MM.1S (cell line): ENCODE measurements around the gene NID2.

ENCODE experiments used
- DNase-seq: peaks from one replicate; pipeline ENCODE4 v3.0.0-alpha.2; 2015
- H2AFZ ChIP-seq: fragments of 300-600 bp; sonication (generic); 2 replicates; pipeline ENCODE4 v1.6.0; 2016; ENCODE audit warnings: antibody characterized with exemption, low read length
- H3F3A ChIP-seq: fragments of 300-600 bp; sonication (generic); 2 replicates; pipeline ENCODE4 v1.6.1; 2016; ENCODE audit warnings: mild to moderate bottlenecking, antibody characterized with exemption, low read length, moderate library complexity, mixed read lengths; ENCODE audit not compliant: insufficient read depth
- H3K27ac ChIP-seq: fragments of 300-600 bp; sonication (generic); 2 replicates; pipeline ENCODE4 v1.5.1; 2016; ENCODE audit warnings: mild to moderate bottlenecking, low read length
- H3K27me3 ChIP-seq: fragments of 300-600 bp; sonication (generic); replicated peaks from 2 replicates; pipeline ENCODE4 v1.6.0; 2016; ENCODE audit warnings: low read length; ENCODE audit not compliant: insufficient read depth
- H3K36me3 ChIP-seq: fragments of 300-600 bp; sonication (generic); replicated peaks from 2 replicates; pipeline ENCODE4 v1.6.1; 2016; ENCODE audit warnings: mild to moderate bottlenecking, low read length, mixed read lengths; ENCODE audit not compliant: insufficient read depth
- H3K4me1 ChIP-seq: fragments of 300-600 bp; sonication (generic); 2 replicates; pipeline ENCODE4 v1.6.1; 2016; ENCODE audit warnings: low read length, mixed read lengths
- H3K4me2 ChIP-seq: fragments of 300-600 bp; sonication (generic); 2 replicates; pipeline ENCODE4 v1.6.0; 2016; ENCODE audit warnings: low read depth, low read length
- H3K4me3 ChIP-seq: fragments of 300-600 bp; sonication (generic); 2 replicates; pipeline ENCODE4 v1.5.1; 2016; ENCODE audit warnings: low read length, mixed read lengths
- H3K79me2 ChIP-seq: fragments of 300-600 bp; sonication (generic); 2 replicates; pipeline ENCODE4 v1.6.1; 2016; ENCODE audit warnings: mixed run types, low read length, mixed read lengths
- H3K9ac ChIP-seq: fragments of 300-600 bp; sonication (generic); 2 replicates; pipeline ENCODE4 v1.6.1; 2016; ENCODE audit warnings: low read length, mixed read lengths
- H3K9me2 ChIP-seq: fragments of 300-600 bp; sonication (generic); replicated peaks from 2 replicates; pipeline ENCODE4 v1.6.1; 2016; ENCODE audit warnings: mild to moderate bottlenecking, low read length, mixed read lengths; ENCODE audit not compliant: insufficient read depth
- H3K9me3 ChIP-seq: fragments of 300-600 bp; sonication (generic); replicated peaks from 2 replicates; pipeline ENCODE4 v1.6.1; 2016; ENCODE audit warnings: mild to moderate bottlenecking, low read length, mixed read lengths; ENCODE audit not compliant: insufficient read depth
- H4K20me1 ChIP-seq: fragments of 300-600 bp; sonication (generic); 2 replicates; pipeline ENCODE4 v1.6.1; 2016; ENCODE audit warnings: mild to moderate bottlenecking, low read length, moderate library complexity, mixed read lengths; ENCODE audit not compliant: insufficient read depth
- CTCF ChIP-seq: fragments of 300-600 bp; sonication (generic); IDR thresholded peaks from 2 replicates; pipeline ENCODE4 v1.5.1; 2016; ENCODE audit warnings: antibody characterized with exemption, low read length, mixed read lengths
- EZH2 ChIP-seq: fragments of 300-600 bp; sonication (generic); optimal IDR thresholded peaks from 2 replicates; pipeline ENCODE3; 2017; ENCODE audit warnings: low read depth, mild to moderate bottlenecking, antibody characterized with exemption, low read length, mixed read lengths
- EZH2phosphoT487 ChIP-seq: fragments of 300-600 bp; sonication (generic); IDR thresholded peaks from 2 replicates; pipeline ENCODE4 v1.6.1; 2018; ENCODE audit warnings: antibody characterized with exemption, low read length

NID2 gene

DNA sequence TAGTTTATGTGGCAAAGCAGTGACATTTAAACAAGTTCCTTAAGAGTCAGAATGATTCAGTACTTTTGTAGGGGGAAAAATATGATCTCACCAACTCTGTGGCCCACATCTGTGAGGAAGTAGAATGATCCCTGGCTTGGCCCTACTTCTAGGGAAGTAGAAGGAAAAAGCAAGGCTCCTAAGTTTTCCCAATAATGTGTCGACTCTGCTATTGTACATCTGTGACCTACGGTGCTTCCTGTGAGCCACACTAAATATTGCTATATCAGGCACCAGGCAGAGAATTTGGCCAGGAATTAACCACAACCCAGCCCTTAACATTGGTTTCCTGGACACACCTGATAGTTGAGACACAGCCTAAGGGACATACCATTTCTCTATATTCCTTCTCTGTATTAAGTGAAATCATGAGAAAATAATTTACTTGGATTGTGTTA, 9.3 kb upstream of the NID2 start:
- TF ChIP-seq CTCF = no peak
- no peak for TF ChIP-seq EZH2
- TF ChIP-seq EZH2phosphoT487 = no peak
- H2AFZ ChIP-seq = no peak overlapping the region
- no peaks in the 10 kb centered on the region for H3K27me3 ChIP-seq
- no peaks in the 10 kb centered on the region for H3F3A ChIP-seq
- no peaks in the 10 kb centered on the region for H3K36me3 ChIP-seq
- H3K4me2 ChIP-seq = no peak overlapping the region
- no peaks in the 10 kb centered on the region for H3K9me2 ChIP-seq
- DNase-seq = no peak
- no peaks in the 10 kb centered on the region for H3K9me3 ChIP-seq
- H3K4me3 ChIP-seq = no peak overlapping the region
- no peak overlapping the region for H3K27ac ChIP-seq
- H4K20me1 ChIP-seq = no peaks in the 10 kb centered on the region
- H3K79me2 ChIP-seq = no peaks in the 10 kb centered on the region
- H3K9ac ChIP-seq = no peak overlapping the region
- no peaks in the 10 kb centered on the region for H3K4me1 ChIP-seq

DNA sequence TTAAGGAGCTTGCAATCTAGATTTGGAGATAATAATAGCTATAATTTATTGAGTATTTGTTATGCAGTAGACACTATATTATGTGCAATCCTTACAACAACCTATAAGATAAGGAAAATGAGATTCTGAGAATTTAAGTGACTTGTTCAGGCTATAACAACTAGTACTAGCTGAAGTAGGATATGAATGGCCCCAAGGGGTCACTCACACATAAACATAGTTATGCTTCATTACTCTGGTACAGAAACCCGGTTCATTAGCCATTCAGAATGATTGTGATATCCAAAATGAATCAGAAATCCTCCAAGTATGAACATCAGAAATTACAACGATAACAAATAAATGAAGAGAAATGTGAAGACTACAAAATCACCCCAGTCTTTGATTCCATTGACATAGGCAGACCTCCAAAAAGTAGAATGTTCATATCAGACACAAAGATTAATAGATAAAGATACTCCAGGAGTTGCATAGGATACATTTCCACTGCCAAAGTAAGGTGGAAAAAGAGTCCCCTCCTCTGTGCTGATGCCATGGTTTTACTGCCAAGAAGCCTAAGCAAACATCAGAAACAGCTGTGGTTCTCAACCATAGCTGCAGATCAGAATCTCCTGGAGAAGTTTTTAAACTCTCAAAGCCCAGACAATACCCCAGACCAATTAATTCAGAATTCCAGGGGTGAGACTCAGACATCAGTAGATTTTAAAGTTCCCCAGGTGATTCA, 8.6 kb upstream of the NID2 start:
- Histone ChIP-seq H3K4me3 (no peak overlapping the region), H3K79me2 (no peaks in the 10 kb centered on the region), H3K36me3 (no peaks in the 10 kb centered on the region), H3K9ac (no peak overlapping the region), H3K27me3 (no peaks in the 10 kb centered on the region), H4K20me1 (no peaks in the 10 kb centered on the region), H2AFZ (no peak overlapping the region), H3K4me2 (no peak overlapping the region), H3K9me2 (no peaks in the 10 kb centered on the region), H3F3A (no peaks in the 10 kb centered on the region), H3K4me1 (no peaks in the 10 kb centered on the region), H3K9me3 (no peaks in the 10 kb centered on the region), H3K27ac (no peak overlapping the region)
- TF ChIP-seq EZH2 = no peak
- no peak for TF ChIP-seq EZH2phosphoT487
- TF ChIP-seq CTCF = no peak
- DNase-seq = no peak

GRCh38 chr14:52076334-52076733, 7.5 kb upstream of the NID2 start:
- TF ChIP-seq CTCF (no peak), EZH2 (no peak), EZH2phosphoT487 (no peak)
- H3F3A ChIP-seq = no peaks in the 10 kb centered on the region
- no peaks in the 10 kb centered on the region for H3K4me1 ChIP-seq

More at GRCh38 chr14:52076334-52076733, 7.5 kb upstream of the NID2 start:
- Histone ChIP-seq H3K27me3 (no peaks in the 10 kb centered on the region), H3K9me3 (no peaks in the 10 kb centered on the region), H3K4me3 (no peak overlapping the region), H4K20me1 (no peaks in the 10 kb centered on the region), H3K9me2 (no peaks in the 10 kb centered on the region), H3K36me3 (no peaks in the 10 kb centered on the region), H2AFZ (no peak overlapping the region), H3K79me2 (no peaks in the 10 kb centered on the region), H3K9ac (no peak overlapping the region), H3K27ac (no peak overlapping the region), H3K4me2 (no peak overlapping the region)
- DNase-seq = no peak
